Esophagus muscularis mucosa (tissue), 3 donors: ENCODE results near the gene OXCT2.

Source experiments
- CTCF ChIP-seq, 3 experiments: fragments of 200-600 bp in 2 of 3; fragments of 450-650 bp in 1 of 3; sonication (generic) in 2 of 3; IDR thresholded peaks; one replicate each; pipeline ENCODE4 v1.5.1; 2017 to 2019; ENCODE audit warnings: antibody characterized with exemption in 3 of 3, mild to moderate bottlenecking in 2 of 3, moderate library complexity in 1 of 3
- POLR2A ChIP-seq: fragments of 450-650 bp; IDR thresholded peaks from one replicate; pipeline ENCODE4 v1.6.1; 2017; ENCODE audit warnings: antibody characterized with exemption, moderate library complexity, mild to moderate bottlenecking, low read depth

GRCh38 chr1:39729030-39729429 lies 42.1 kb downstream of the OXCT2 start:
- TF ChIP-seq CTCF (IDR thresholded peaks at IDR 0.05) = no peak
- TF ChIP-seq POLR2A = no peak
